ENCODE data around the gene RPS28.
"Not testable (repeated sequence)": the region's sequence is repeated elsewhere in the genome, so short reads cannot be mapped to it uniquely, and the experiment has no call there.

Gene RPS28

GRCh38 chr19:8338835-8339234, 17.5 kb downstream of the RPS28 start:
- H3K27ac ChIP-seq (ENCODE audit: low read depth, low read length, poor library complexity, severe bottlenecking), result no peak overlapping the region
- H3K4me3 ChIP-seq (ENCODE audit: low read depth, low read length, poor library complexity, severe bottlenecking), result no peak overlapping the region
- no peak overlapping the region for H3K4me2 ChIP-seq (ENCODE audit: low read length)
- H4K20me1 ChIP-seq (ENCODE audit: insufficient read depth, low read length), result no peaks in the 10 kb centered on the region
- 0 out of 2 replicates have a peak, but pooled peaks cover 7% of the 10 kb centered on the region for H3K27me3 ChIP-seq (ENCODE audit: insufficient read depth, low read length)
- H3K79me2 ChIP-seq (ENCODE audit: insufficient read depth, low read length), result no peaks in the 10 kb centered on the region
- no peaks in the 10 kb centered on the region for H3F3A ChIP-seq (ENCODE audit: insufficient read depth, low read length)
- H3K9ac ChIP-seq (ENCODE audit: low read length), result no peak overlapping the region
- H3K36me3 ChIP-seq (ENCODE audit: insufficient read depth, low read length), result no peaks in the 10 kb centered on the region
- no peaks in the 10 kb centered on the region for H3K9me3 ChIP-seq (ENCODE audit: low read length)
- no peaks in the 10 kb centered on the region for H3K9me2 ChIP-seq (ENCODE audit: low read depth, low read length)
- TF ChIP-seq EZH2 (IDR thresholded peaks at IDR 0.05; ENCODE audit: borderline replicate concordance, low read length) (no peak), CTCF (IDR thresholded peaks at IDR 0.05; ENCODE audit: low read length) (no peak)
- no peak overlapping the region for H2AFZ ChIP-seq (ENCODE audit: low read length)
- H3K4me1 ChIP-seq (ENCODE audit: insufficient read depth, low read length, severe bottlenecking), result peaks cover 5% of the 10 kb centered on the region

- Histone ChIP-seq H3K9ac (ENCODE audit: low read length) (no peak overlapping the region), H4K20me1 (ENCODE audit: insufficient read depth, low read length) (no peaks in the 10 kb centered on the region), H3K9me2 (ENCODE audit: low read depth, low read length) (no peaks in the 10 kb centered on the region), H3K79me2 (ENCODE audit: insufficient read depth, low read length) (no peaks in the 10 kb centered on the region), H3F3A (ENCODE audit: insufficient read depth, low read length) (no peaks in the 10 kb centered on the region), H3K9me3 (ENCODE audit: low read length) (no peaks in the 10 kb centered on the region), H3K4me3 (ENCODE audit: low read depth, low read length, poor library complexity, severe bottlenecking) (no peak overlapping the region), H3K4me1 (ENCODE audit: insufficient read depth, low read length, severe bottlenecking) (peaks cover 5% of the 10 kb centered on the region), H2AFZ (ENCODE audit: low read length) (no peak overlapping the region), H3K27ac (ENCODE audit: low read depth, low read length, poor library complexity, severe bottlenecking) (no peak overlapping the region), H3K27me3 (ENCODE audit: insufficient read depth, low read length) (0 out of 2 replicates have a peak, but pooled peaks cover 7% of the 10 kb centered on the region), H3K4me2 (ENCODE audit: low read length) (no peak overlapping the region), H3K36me3 (ENCODE audit: insufficient read depth, low read length) (no peaks in the 10 kb centered on the region)
- TF ChIP-seq EZH2 (IDR thresholded peaks at IDR 0.05; ENCODE audit: borderline replicate concordance, low read length), result no peak
- TF ChIP-seq CTCF (IDR thresholded peaks at IDR 0.05; ENCODE audit: low read length), result no peak
These were observed 19.2 kb downstream of the RPS28 start for GRCh38 chr19:8340341-8341096.

GRCh38 chr19:8341504-8341903, 20.2 kb downstream of the RPS28 start:
- H3F3A ChIP-seq (ENCODE audit: insufficient read depth, low read length); H3K4me1 ChIP-seq (ENCODE audit: insufficient read depth, low read length, severe bottlenecking); H3K9me2 ChIP-seq (ENCODE audit: low read depth, low read length); H3K36me3 ChIP-seq (ENCODE audit: insufficient read depth, low read length); H3K27me3 ChIP-seq (ENCODE audit: insufficient read depth, low read length); H3K9me3 ChIP-seq (ENCODE audit: low read length); H3K4me2 ChIP-seq (ENCODE audit: low read length); H3K79me2 ChIP-seq (ENCODE audit: insufficient read depth, low read length); H3K9ac ChIP-seq (ENCODE audit: low read length); H3K27ac ChIP-seq (ENCODE audit: low read depth, low read length, poor library complexity, severe bottlenecking); H3K4me3 ChIP-seq (ENCODE audit: low read depth, low read length, poor library complexity, severe bottlenecking); H4K20me1 ChIP-seq (ENCODE audit: insufficient read depth, low read length); H2AFZ ChIP-seq (ENCODE audit: low read length): not testable (repeated sequence)

GRCh38 chr19:8342316-8342683, 21.0 kb downstream of the RPS28 start:
- H3K4me2 ChIP-seq (ENCODE audit: low read length), result no peak overlapping the region
- no peak overlapping the region for H3K9ac ChIP-seq (ENCODE audit: low read length)
- no peaks in the 10 kb centered on the region for H3F3A ChIP-seq (ENCODE audit: insufficient read depth, low read length)
- H3K9me3 ChIP-seq (ENCODE audit: low read length), result no peaks in the 10 kb centered on the region
- H3K4me3 ChIP-seq (ENCODE audit: low read depth, low read length, poor library complexity, severe bottlenecking), result no peak overlapping the region
- no peak for TF ChIP-seq CTCF (IDR thresholded peaks at IDR 0.05; ENCODE audit: low read length)
- no peak for TF ChIP-seq EZH2 (IDR thresholded peaks at IDR 0.05; ENCODE audit: borderline replicate concordance, low read length)
- no peaks in the 10 kb centered on the region for H3K79me2 ChIP-seq (ENCODE audit: insufficient read depth, low read length)
- no peaks in the 10 kb centered on the region for H4K20me1 ChIP-seq (ENCODE audit: insufficient read depth, low read length)
- peaks cover 5% of the 10 kb centered on the region for H3K4me1 ChIP-seq (ENCODE audit: insufficient read depth, low read length, severe bottlenecking)
- no peaks in the 10 kb centered on the region for H3K9me2 ChIP-seq (ENCODE audit: low read depth, low read length)
- H3K36me3 ChIP-seq (ENCODE audit: insufficient read depth, low read length), result no peaks in the 10 kb centered on the region
- H2AFZ ChIP-seq (ENCODE audit: low read length), result no peak overlapping the region
- 0 out of 2 replicates have a peak, but pooled peaks cover 7% of the 10 kb centered on the region for H3K27me3 ChIP-seq (ENCODE audit: insufficient read depth, low read length)
- no peak overlapping the region for H3K27ac ChIP-seq (ENCODE audit: low read depth, low read length, poor library complexity, severe bottlenecking)

Data from OCI-LY1 (cell line).